ENCODE results near the gene MYO3B. TPM values are rescaled to one million over a fixed set of nuclear protein-coding genes. Genes with fewer than 3 reads are reported as not detected.

MYO3B gene
- total and polyA plus RNA-seq, 7 experiments from 2014 or later = 0.66 to 0.82 TPM; not detected in 5

- H3K27ac ChIP-seq (ENCODE audit: low read depth, low read length) = no peak overlapping the region
- intact Hi-C loops (cut with micrococcal nuclease) = no loop called here
- H3K27ac Mint-ChIP-seq = no peak overlapping the region
- H3K36me3 Mint-ChIP-seq = no peaks in the 10 kb centered on the region
- no peak for ATAC-seq
- H3K4me3 ChIP-seq (ENCODE audit: low read length) = no peak overlapping the region
- H3K36me3 ChIP-seq (ENCODE audit: control insufficient read depth in 2 of 3, insufficient read depth in 3 of 3, low read length in 3 of 3) = no peaks in the 10 kb centered on the region
- H3K9me3 ChIP-seq (ENCODE audit: control insufficient read depth in 2 of 3, low read length in 3 of 3) = no peaks in the 10 kb centered on the region
- no peaks in the 10 kb centered on the region for H3K27me3 ChIP-seq (ENCODE audit: control insufficient read depth in 2 of 2, insufficient read depth in 2 of 2, low read length in 2 of 2)
- H3K4me1 Mint-ChIP-seq = no peaks in the 10 kb centered on the region
- peaks cover 9 to 16% (median 11%) of the 10 kb centered on the region in 5 donors for H3K27me3 Mint-ChIP-seq
- H3K4me3 Mint-ChIP-seq = no peak overlapping the region
- H3K4me1 ChIP-seq (ENCODE audit: control insufficient read depth in 2 of 2, insufficient read depth in 2 of 2, low read length in 2 of 2) = no peaks in the 10 kb centered on the region
- ChIA-PET POLR2A (no interaction called here), CTCF (interaction anchor here (0.5 kb wide), 1 partner anchor 824 kb away, joined by 3 read pairs; no protein-coding TSS in a partner anchor)
- H3K9me3 Mint-ChIP-seq = no peaks in the 10 kb centered on the region
- no peak for DNase-seq
Observed at GRCh38 chr2:170576296-170576695, 398.3 kb downstream of the MYO3B start.

GRCh38 chr2:170577356-170577755 is 399.4 kb downstream of the MYO3B start:
- Histone ChIP-seq H3K9me3 (ENCODE audit: control insufficient read depth in 2 of 3, low read length in 3 of 3) (no peaks in the 10 kb centered on the region), H3K36me3 (ENCODE audit: control insufficient read depth in 2 of 3, insufficient read depth in 3 of 3, low read length in 3 of 3) (no peaks in the 10 kb centered on the region), H3K27me3 (ENCODE audit: control insufficient read depth in 2 of 2, insufficient read depth in 2 of 2, low read length in 2 of 2) (no peaks in the 10 kb centered on the region), H3K4me1 (ENCODE audit: control insufficient read depth in 2 of 2, insufficient read depth in 2 of 2, low read length in 2 of 2) (no peaks in the 10 kb centered on the region), H3K4me3 (ENCODE audit: low read length) (no peak overlapping the region), H3K27ac (ENCODE audit: low read depth, low read length) (no peak overlapping the region)
- ChIA-PET POLR2A (no interaction called here), CTCF (interaction anchor here (0.6 kb wide), 1 partner anchor 21 kb away, joined by 3 read pairs; no protein-coding TSS in a partner anchor)
- H3K27me3 Mint-ChIP-seq = peaks cover 3 to 12% (median 6%) of the 10 kb centered on the region in 5 donors
- intact Hi-C loops (cut with micrococcal nuclease) = no loop called here
- H3K4me3 Mint-ChIP-seq = no peak overlapping the region
- DNase-seq (no peak), ATAC-seq (no peak)
- H3K27ac Mint-ChIP-seq = no peak overlapping the region
- H3K9me3 Mint-ChIP-seq = peaks cover 0 to 2% (median 0%) of the 10 kb centered on the region in 11 donors
- no peaks in the 10 kb centered on the region for H3K36me3 Mint-ChIP-seq
- no peaks in the 10 kb centered on the region for H3K4me1 Mint-ChIP-seq

- Mint-ChIP-seq H3K36me3 (no peaks in the 10 kb centered on the region), H3K9me3 (peaks cover 0 to 2% (median 0%) of the 10 kb centered on the region in 11 donors), H3K4me3 (no peak overlapping the region), H3K27ac (no peak overlapping the region), H3K4me1 (no peaks in the 10 kb centered on the region), H3K27me3 (peaks cover 0 to 12% (median 0%) of the 10 kb centered on the region in 5 donors)
- ChIA-PET CTCF (no interaction called here), POLR2A (no interaction called here)
- ATAC-seq (no peak), DNase-seq (no peak)
- Histone ChIP-seq H3K36me3 (ENCODE audit: control insufficient read depth in 2 of 3, insufficient read depth in 3 of 3, low read length in 3 of 3) (no peaks in the 10 kb centered on the region), H3K4me3 (ENCODE audit: low read length) (no peak overlapping the region), H3K27me3 (ENCODE audit: control insufficient read depth in 2 of 2, insufficient read depth in 2 of 2, low read length in 2 of 2) (no peaks in the 10 kb centered on the region), H3K9me3 (ENCODE audit: control insufficient read depth in 2 of 3, low read length in 3 of 3) (no peaks in the 10 kb centered on the region), H3K27ac (ENCODE audit: low read depth, low read length) (no peak overlapping the region), H3K4me1 (ENCODE audit: control insufficient read depth in 2 of 2, insufficient read depth in 2 of 2, low read length in 2 of 2) (no peaks in the 10 kb centered on the region)
- intact Hi-C loops (cut with micrococcal nuclease) = no loop called here
Observed at GRCh38 chr2:170578606-170579005, 400.7 kb downstream of the MYO3B start.

- Mint-ChIP-seq H3K4me1 (no peaks in the 10 kb centered on the region), H3K4me3 (no peak overlapping the region), H3K27ac (no peak overlapping the region), H3K36me3 (no peaks in the 10 kb centered on the region), H3K9me3 (peaks cover 0 to 2% (median 0%) of the 10 kb centered on the region in 11 donors), H3K27me3 (peaks cover 0 to 8% (median 0%) of the 10 kb centered on the region in 5 donors)
- no peak for ATAC-seq
- POLR2A ChIA-PET = no interaction called here
- intact Hi-C loops (cut with micrococcal nuclease) = no loop called here
- H3K27me3 ChIP-seq (ENCODE audit: control insufficient read depth in 2 of 2, insufficient read depth in 2 of 2, low read length in 2 of 2) = no peaks in the 10 kb centered on the region
- DNase-seq = no peak
- H3K4me3 ChIP-seq (ENCODE audit: low read length) = no peak overlapping the region
- CTCF ChIA-PET = no interaction called here
- H3K9me3 ChIP-seq (ENCODE audit: control insufficient read depth in 2 of 3, low read length in 3 of 3) = no peaks in the 10 kb centered on the region
- H3K4me1 ChIP-seq (ENCODE audit: control insufficient read depth in 2 of 2, insufficient read depth in 2 of 2, low read length in 2 of 2) = no peaks in the 10 kb centered on the region
- H3K36me3 ChIP-seq (ENCODE audit: control insufficient read depth in 2 of 3, insufficient read depth in 3 of 3, low read length in 3 of 3) = no peaks in the 10 kb centered on the region
- H3K27ac ChIP-seq (ENCODE audit: low read depth, low read length) = no peak overlapping the region
Observed at GRCh38 chr2:170579511-170579910, 401.6 kb downstream of the MYO3B start.

GRCh38 chr2:170582313-170582712 is 404.4 kb downstream of the MYO3B start:
- peaks cover 0 to 2% (median 0%) of the 10 kb centered on the region in 11 donors for H3K9me3 Mint-ChIP-seq
- Histone ChIP-seq H3K27me3 (ENCODE audit: control insufficient read depth in 2 of 2, insufficient read depth in 2 of 2, low read length in 2 of 2) (no peaks in the 10 kb centered on the region), H3K36me3 (ENCODE audit: control insufficient read depth in 2 of 3, insufficient read depth in 3 of 3, low read length in 3 of 3) (no peaks in the 10 kb centered on the region), H3K27ac (ENCODE audit: low read depth, low read length) (no peak overlapping the region), H3K4me3 (ENCODE audit: low read length) (no peak overlapping the region), H3K9me3 (ENCODE audit: control insufficient read depth in 2 of 3, low read length in 3 of 3) (no peaks in the 10 kb centered on the region), H3K4me1 (ENCODE audit: control insufficient read depth in 2 of 2, insufficient read depth in 2 of 2, low read length in 2 of 2) (no peaks in the 10 kb centered on the region)
- H3K27me3 Mint-ChIP-seq = peaks cover 0 to 4% (median 0%) of the 10 kb centered on the region in 5 donors
- H3K4me3 Mint-ChIP-seq = no peak overlapping the region
- H3K27ac Mint-ChIP-seq = no peak overlapping the region
- H3K36me3 Mint-ChIP-seq = no peaks in the 10 kb centered on the region
- H3K4me1 Mint-ChIP-seq = no peaks in the 10 kb centered on the region
- intact Hi-C loops (cut with micrococcal nuclease) = loop anchor here in 1 of 2 donors (10.0 kb wide), 1 partner anchor 132 kb away; the partner anchor contains the start of gene SP5
- no peak for DNase-seq
- CTCF ChIA-PET = no interaction called here
- POLR2A ChIA-PET = no interaction called here
- no peak for ATAC-seq

GRCh38 chr2:170582751-170583463 is 405.0 kb downstream of the MYO3B start:
- Histone ChIP-seq H3K4me3 (ENCODE audit: low read length) (no peak overlapping the region), H3K27me3 (ENCODE audit: control insufficient read depth in 2 of 2, insufficient read depth in 2 of 2, low read length in 2 of 2) (no peaks in the 10 kb centered on the region), H3K36me3 (ENCODE audit: control insufficient read depth in 2 of 3, insufficient read depth in 3 of 3, low read length in 3 of 3) (no peaks in the 10 kb centered on the region), H3K4me1 (ENCODE audit: control insufficient read depth in 2 of 2, insufficient read depth in 2 of 2, low read length in 2 of 2) (no peaks in the 10 kb centered on the region), H3K27ac (ENCODE audit: low read depth, low read length) (no peak overlapping the region), H3K9me3 (ENCODE audit: control insufficient read depth in 2 of 3, low read length in 3 of 3) (no peaks in the 10 kb centered on the region)
- Mint-ChIP-seq H3K27me3 (peaks cover 0 to 4% (median 0%) of the 10 kb centered on the region in 5 donors), H3K4me1 (no peaks in the 10 kb centered on the region), H3K27ac (no peak overlapping the region), H3K4me3 (no peak overlapping the region), H3K36me3 (no peaks in the 10 kb centered on the region), H3K9me3 (peaks cover 0 to 2% (median 0%) of the 10 kb centered on the region in 11 donors)
- ChIA-PET POLR2A (no interaction called here), CTCF (no interaction called here)
- no peak for DNase-seq
- no peak for ATAC-seq
- intact Hi-C loops (cut with micrococcal nuclease) = loop anchor here in 1 of 2 donors (10.0 kb wide), 1 partner anchor 132 kb away; the partner anchor contains the start of gene SP5

- Mint-ChIP-seq H3K9me3 (peaks cover 0 to 2% (median 0%) of the 10 kb centered on the region in 11 donors), H3K4me3 (no peak overlapping the region), H3K27me3 (peaks cover 0 to 8% (median 4%) of the 10 kb centered on the region in 5 donors), H3K27ac (no peak overlapping the region), H3K4me1 (no peaks in the 10 kb centered on the region), H3K36me3 (no peaks in the 10 kb centered on the region)
- Histone ChIP-seq H3K27ac (ENCODE audit: low read depth, low read length) (no peak overlapping the region), H3K4me3 (ENCODE audit: low read length) (no peak overlapping the region), H3K36me3 (ENCODE audit: control insufficient read depth in 2 of 3, insufficient read depth in 3 of 3, low read length in 3 of 3) (no peaks in the 10 kb centered on the region), H3K9me3 (ENCODE audit: control insufficient read depth in 2 of 3, low read length in 3 of 3) (no peaks in the 10 kb centered on the region), H3K27me3 (ENCODE audit: control insufficient read depth in 2 of 2, insufficient read depth in 2 of 2, low read length in 2 of 2) (no peaks in the 10 kb centered on the region), H3K4me1 (ENCODE audit: control insufficient read depth in 2 of 2, insufficient read depth in 2 of 2, low read length in 2 of 2) (no peaks in the 10 kb centered on the region)
- intact Hi-C loops (cut with micrococcal nuclease) = loop anchor here in 1 of 2 donors (10.0 kb wide), 1 partner anchor 130 kb away; the partner anchor contains the start of gene SP5
- ATAC-seq (no peak), DNase-seq (no peak)
- ChIA-PET POLR2A (no interaction called here), CTCF (no interaction called here)
Observed at GRCh38 chr2:170585067-170585466, 407.1 kb downstream of the MYO3B start.

Measured in naive thymus-derived CD4-positive, alpha-beta T cell (primary cell).